22Rv1 (cell line): ENCODE data around the gene PCNX1.

Source experiments
- ZFX ChIP-seq: fragments of 450-650 bp; IDR thresholded peaks from 2 replicates; pipeline ENCODE4 v1.6.1; 2017; ENCODE audit warnings: antibody characterized with exemption, borderline replicate concordance
- TF ChIP-seq, protein P1 (sequence below): fragments of 450-650 bp; IDR thresholded peaks from 2 replicates; pipeline ENCODE4 v1.5.1; 2017; ENCODE audit warnings: mild to moderate bottlenecking

- TF ChIP-seq, protein P1, sequence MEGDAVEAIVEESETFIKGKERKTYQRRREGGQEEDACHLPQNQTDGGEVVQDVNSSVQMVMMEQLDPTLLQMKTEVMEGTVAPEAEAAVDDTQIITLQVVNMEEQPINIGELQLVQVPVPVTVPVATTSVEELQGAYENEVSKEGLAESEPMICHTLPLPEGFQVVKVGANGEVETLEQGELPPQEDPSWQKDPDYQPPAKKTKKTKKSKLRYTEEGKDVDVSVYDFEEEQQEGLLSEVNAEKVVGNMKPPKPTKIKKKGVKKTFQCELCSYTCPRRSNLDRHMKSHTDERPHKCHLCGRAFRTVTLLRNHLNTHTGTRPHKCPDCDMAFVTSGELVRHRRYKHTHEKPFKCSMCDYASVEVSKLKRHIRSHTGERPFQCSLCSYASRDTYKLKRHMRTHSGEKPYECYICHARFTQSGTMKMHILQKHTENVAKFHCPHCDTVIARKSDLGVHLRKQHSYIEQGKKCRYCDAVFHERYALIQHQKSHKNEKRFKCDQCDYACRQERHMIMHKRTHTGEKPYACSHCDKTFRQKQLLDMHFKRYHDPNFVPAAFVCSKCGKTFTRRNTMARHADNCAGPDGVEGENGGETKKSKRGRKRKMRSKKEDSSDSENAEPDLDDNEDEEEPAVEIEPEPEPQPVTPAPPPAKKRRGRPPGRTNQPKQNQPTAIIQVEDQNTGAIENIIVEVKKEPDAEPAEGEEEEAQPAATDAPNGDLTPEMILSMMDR: no peak
- TF ChIP-seq ZFX: no peak
These were observed 201.3 kb downstream of the PCNX1 start for GRCh38 chr14:71108398-71109119.
